ENCODE data around the gene HECW1. TPM values are rescaled to one million over a fixed set of nuclear protein-coding genes. Genes with fewer than 3 reads are reported as not detected.
"Not testable (repeated sequence)": the region's sequence is repeated elsewhere in the genome, so short reads cannot be mapped to it uniquely, and the experiment has no call there.

HECW1 gene
- total RNA-seq, 2 experiments from 2014 or later, result not detected

GRCh38 chr7:43593010-43593409, 480.6 kb downstream of the HECW1 start:
- no peak overlapping the region for H3K4me3 Mint-ChIP-seq
- H3K27ac Mint-ChIP-seq, result peak overlapping the region; percentile 26
- no peak for DNase-seq
- intact Hi-C loops (cut with micrococcal nuclease), result loop anchor here (10.0 kb wide), 1 partner anchor 288 kb away; no protein-coding TSS in a partner anchor
- ChIA-PET POLR2A (interaction anchor here (1.4 to 1.6 kb wide), 2 partner anchors 55 to 57 kb away, joined by 5 to 6 read pairs; no protein-coding TSS in a partner anchor), CTCF (interaction anchor here (1.0 to 3.0 kb wide), 5 partner anchors 11 to 246 kb away, joined by 3 to 9 read pairs (median 5); partner anchors contain the start of gene STK17A)
- H3K9me3 Mint-ChIP-seq, result no peaks in the 10 kb centered on the region
- no peaks in the 10 kb centered on the region for H3K27me3 Mint-ChIP-seq
- H3K4me1 Mint-ChIP-seq (ENCODE audit: low read depth), result peaks cover 78% of the 10 kb centered on the region
- peaks cover 13% of the 10 kb centered on the region for H3K36me3 Mint-ChIP-seq

GRCh38 chr7:43594020-43594419, 481.6 kb downstream of the HECW1 start:
- peaks cover 74% of the 10 kb centered on the region for H3K4me1 Mint-ChIP-seq (ENCODE audit: low read depth)
- CTCF ChIA-PET, result interaction anchor here (3.3 kb wide), 1 partner anchor 11 kb away, joined by 20 read pairs; the partner anchor contains the start of gene STK17A
- no peak overlapping the region for H3K4me3 Mint-ChIP-seq
- H3K36me3 Mint-ChIP-seq, result peaks cover 19% of the 10 kb centered on the region
- H3K27ac Mint-ChIP-seq, result peak overlapping the region; percentile 5
- H3K9me3 Mint-ChIP-seq, result no peaks in the 10 kb centered on the region
- POLR2A ChIA-PET, result interaction anchor here (0.9 to 2.1 kb wide), 2 partner anchors 8 to 56 kb away, joined by 3 to 8 read pairs; no protein-coding TSS in a partner anchor
- intact Hi-C loops (cut with micrococcal nuclease), result loop anchor here (10.0 kb wide), 1 partner anchor 289 kb away; no protein-coding TSS in a partner anchor
- H3K27me3 Mint-ChIP-seq, result no peaks in the 10 kb centered on the region
- no peak for DNase-seq

DNA sequence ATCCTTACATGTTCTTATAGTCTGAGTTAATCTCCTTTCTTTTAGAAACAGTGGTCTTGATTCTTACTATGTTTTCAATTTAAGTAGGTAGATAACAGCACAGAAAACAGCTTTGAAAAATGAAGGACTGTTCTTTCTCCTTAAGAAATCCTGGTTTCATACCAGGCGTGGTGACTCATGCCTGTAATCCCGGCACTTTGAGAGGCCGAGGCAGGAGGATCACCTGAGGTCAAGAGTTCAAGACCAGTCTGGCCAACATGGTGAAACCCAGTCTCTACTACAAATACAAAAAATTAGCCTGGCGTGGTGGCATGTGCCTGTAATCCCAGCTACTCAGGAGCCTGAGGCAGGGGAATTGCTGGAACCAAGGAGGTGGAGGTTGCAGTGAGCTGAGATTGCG, 484.0 kb downstream of the HECW1 start:
- not testable (repeated sequence) for H3K27me3 Mint-ChIP-seq, H3K4me3 Mint-ChIP-seq, DNase-seq, H3K9me3 Mint-ChIP-seq, H3K27ac Mint-ChIP-seq
- ChIA-PET CTCF (interaction anchor here (0.7 to 3.3 kb wide), 3 partner anchors 14 to 104 kb away, joined by 3 to 20 read pairs (median 3); partner anchors contain the start of gene STK17A), POLR2A (interaction anchor here (2.0 kb wide), 2 partner anchors 9 to 14 kb away, joined by 7 to 8 read pairs; partner anchors contain the start of gene STK17A)
- intact Hi-C loops (cut with micrococcal nuclease), result loop anchor here (10.0 kb wide), 1 partner anchor 292 kb away; no protein-coding TSS in a partner anchor
- Mint-ChIP-seq H3K4me1 (ENCODE audit: low read depth) (peaks cover 66% of the 10 kb centered on the region), H3K36me3 (peaks cover 31% of the 10 kb centered on the region)

DNA sequence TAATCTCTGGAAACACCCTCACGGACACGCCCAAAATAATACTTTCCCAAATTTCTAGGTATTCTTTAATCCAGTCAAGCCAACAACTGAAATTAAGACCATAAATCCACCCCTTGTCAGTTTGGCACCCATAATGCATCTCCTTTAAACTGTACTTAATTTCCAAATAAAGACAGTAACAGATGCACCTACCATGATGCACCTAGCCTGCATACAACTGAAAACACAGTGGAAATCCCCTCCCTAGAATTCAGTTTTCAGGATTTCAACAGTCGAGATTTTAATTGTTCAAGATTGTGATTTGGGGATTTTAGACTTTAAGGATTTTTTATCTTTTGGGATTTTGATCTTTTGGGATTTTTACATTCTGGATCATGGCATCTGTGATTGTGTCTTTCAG, 487.6 kb downstream of the HECW1 start:
- H3K27ac Mint-ChIP-seq, result no peak overlapping the region
- H3K4me3 Mint-ChIP-seq, result no peak overlapping the region
- no peaks in the 10 kb centered on the region for H3K27me3 Mint-ChIP-seq
- H3K4me1 Mint-ChIP-seq (ENCODE audit: low read depth), result peaks cover 40% of the 10 kb centered on the region
- CTCF ChIA-PET, result interaction anchor here (1.0 to 1.3 kb wide), 3 partner anchors 17 to 100 kb away, joined by 3 to 4 read pairs (median 3); partner anchors contain the start of gene STK17A
- H3K9me3 Mint-ChIP-seq, result no peaks in the 10 kb centered on the region
- DNase-seq, result no peak
- POLR2A ChIA-PET, result no interaction called here
- intact Hi-C loops (cut with micrococcal nuclease), result no loop called here
- peaks cover 34% of the 10 kb centered on the region for H3K36me3 Mint-ChIP-seq

DNA sequence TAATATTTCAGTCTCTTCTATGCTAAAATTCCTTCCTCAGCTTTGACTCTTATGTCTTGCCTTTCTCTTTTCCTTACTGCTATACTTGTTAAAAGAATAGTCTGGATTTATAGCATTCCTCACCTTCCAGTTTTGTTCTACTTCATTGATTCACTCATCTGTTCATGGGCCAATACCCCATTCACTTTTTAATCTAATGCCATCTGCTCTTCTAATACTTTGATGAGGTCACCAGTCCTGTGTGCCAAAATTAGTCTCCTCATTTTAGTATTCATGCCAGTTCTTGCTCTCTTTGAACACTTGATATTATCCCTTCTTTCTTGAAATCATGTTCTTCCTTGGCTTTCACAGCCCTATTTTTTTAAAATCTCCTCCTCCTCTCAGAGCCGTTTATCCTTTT, 489.8 kb downstream of the HECW1 start:
- Mint-ChIP-seq H3K27me3 (no peaks in the 10 kb centered on the region), H3K4me3 (no peak overlapping the region), H3K9me3 (no peaks in the 10 kb centered on the region), H3K4me1 (ENCODE audit: low read depth) (peaks cover 41% of the 10 kb centered on the region), H3K27ac (no peak overlapping the region), H3K36me3 (peaks cover 32% of the 10 kb centered on the region)
- intact Hi-C loops (cut with micrococcal nuclease), result no loop called here
- no peak for DNase-seq
- ChIA-PET CTCF (interaction anchor here (1.7 to 3.2 kb wide), 2 partner anchors 11 to 19 kb away, joined by 4 to 9 read pairs; partner anchors contain the start of gene STK17A), POLR2A (no interaction called here)

DNA sequence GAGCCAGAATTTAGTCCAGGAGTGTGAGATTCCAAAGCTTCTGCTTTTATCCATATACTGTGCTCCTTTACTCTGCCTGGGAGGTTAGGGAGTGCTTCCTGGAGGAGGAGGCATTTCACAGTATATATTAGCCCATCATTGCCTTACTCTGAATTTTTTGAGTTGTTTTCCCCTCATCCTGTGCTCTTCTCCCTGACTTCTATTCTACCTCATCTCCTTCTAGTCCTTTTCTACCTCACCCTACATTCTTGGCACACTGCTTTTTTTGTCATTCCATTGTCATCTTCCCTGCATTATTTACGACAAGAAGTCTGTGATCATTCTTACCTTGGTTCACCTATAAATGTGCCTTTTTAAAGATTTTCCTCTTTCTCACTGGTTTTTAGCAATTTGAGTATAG, 491.8 kb downstream of the HECW1 start:
- H3K27ac Mint-ChIP-seq, result no peak overlapping the region
- peaks cover 35% of the 10 kb centered on the region for H3K36me3 Mint-ChIP-seq
- H3K4me1 Mint-ChIP-seq (ENCODE audit: low read depth), result peaks cover 44% of the 10 kb centered on the region
- DNase-seq, result no peak
- no peaks in the 10 kb centered on the region for H3K9me3 Mint-ChIP-seq
- ChIA-PET CTCF (interaction anchor here (1.4 to 4.2 kb wide), 3 partner anchors 20 to 96 kb away, joined by 4 to 26 read pairs (median 13); partner anchors contain the start of gene STK17A), POLR2A (no interaction called here)
- no peaks in the 10 kb centered on the region for H3K27me3 Mint-ChIP-seq
- intact Hi-C loops (cut with micrococcal nuclease), result no loop called here
- no peak overlapping the region for H3K4me3 Mint-ChIP-seq

DNA sequence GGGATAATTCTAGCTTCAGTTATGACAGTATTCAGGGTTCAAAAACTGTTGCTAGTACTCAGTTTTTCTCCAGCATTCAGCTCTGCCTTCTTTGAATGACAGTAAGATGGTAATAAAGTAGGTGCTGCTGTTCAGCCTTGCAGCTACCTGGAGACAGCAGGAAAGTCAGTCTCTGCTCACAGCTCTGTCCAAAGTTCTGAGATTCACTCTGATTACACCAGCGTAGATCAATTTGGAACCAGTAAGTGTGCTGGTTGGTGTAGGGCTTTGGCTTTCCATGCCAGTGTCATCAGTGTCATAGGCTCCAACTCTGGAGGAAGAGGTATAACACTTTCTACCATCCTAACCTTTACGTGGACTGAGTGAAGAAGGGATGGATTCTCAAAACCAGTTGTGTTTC, 496.6 kb downstream of the HECW1 start:
- H3K9me3 Mint-ChIP-seq, result no peaks in the 10 kb centered on the region
- peaks cover 45% of the 10 kb centered on the region for H3K36me3 Mint-ChIP-seq
- CTCF ChIA-PET, result interaction anchor here (1.2 kb wide), 2 partner anchors 26 to 39 kb away, joined by 3 to 5 read pairs; partner anchors contain the start of gene STK17A
- no peak for DNase-seq
- POLR2A ChIA-PET, result no interaction called here
- peaks cover 66% of the 10 kb centered on the region for H3K4me1 Mint-ChIP-seq (ENCODE audit: low read depth)
- intact Hi-C loops (cut with micrococcal nuclease), result no loop called here
- no peaks in the 10 kb centered on the region for H3K27me3 Mint-ChIP-seq
- peak overlapping the region; percentile 43 for H3K27ac Mint-ChIP-seq
- H3K4me3 Mint-ChIP-seq, result no peak overlapping the region

GRCh38 chr7:43612128-43612527, 499.7 kb downstream of the HECW1 start:
- Mint-ChIP-seq H3K4me3 (no peak overlapping the region), H3K36me3 (peaks cover 44% of the 10 kb centered on the region), H3K27ac (peak overlapping the region; percentile 47), H3K27me3 (no peaks in the 10 kb centered on the region), H3K9me3 (no peaks in the 10 kb centered on the region), H3K4me1 (ENCODE audit: low read depth) (peaks cover 58% of the 10 kb centered on the region)
- DNase-seq, result no peak
- ChIA-PET CTCF (interaction anchor here (1.1 to 12.6 kb wide), 8 partner anchors 10 to 88 kb away, joined by 3 to 112 read pairs (median 6); partner anchors contain the start of gene STK17A), POLR2A (interaction anchor here (1.3 to 2.7 kb wide), 5 partner anchors 10 to 37 kb away, joined by 4 to 15 read pairs (median 6); partner anchors contain the start of gene STK17A)
- intact Hi-C loops (cut with micrococcal nuclease), result loop anchor here (1.0 to 2.0 kb wide), 4 partner anchors 10 to 57 kb away; no protein-coding TSS in a partner anchor

- intact Hi-C loops (cut with micrococcal nuclease), result loop anchor here (1.0 to 2.0 kb wide), 5 partner anchors 9 to 56 kb away; no protein-coding TSS in a partner anchor
- ChIA-PET POLR2A (interaction anchor here (0.7 to 2.7 kb wide), 8 partner anchors 9 to 36 kb away, joined by 3 to 15 read pairs (median 6); partner anchors contain the start of gene STK17A), CTCF (interaction anchor here (1.1 to 12.6 kb wide), 9 partner anchors 10 to 87 kb away, joined by 3 to 112 read pairs (median 8); partner anchors contain the start of gene STK17A)
- Mint-ChIP-seq H3K9me3 (no peaks in the 10 kb centered on the region), H3K4me3 (peak overlapping the region; percentile 43), H3K27ac (peak overlapping the region; percentile 83), H3K27me3 (no peaks in the 10 kb centered on the region), H3K4me1 (ENCODE audit: low read depth) (peaks cover 58% of the 10 kb centered on the region), H3K36me3 (peaks cover 44% of the 10 kb centered on the region)
- DNase-seq, result peak; percentile 33
Measured at GRCh38 chr7:43612599-43613589, 500.4 kb downstream of the HECW1 start.
